ENCODE results near the gene ADGRG7.
A peak's percentile ranks its signal among the peaks of the same experiment; 100 is the strongest.

Gene ADGRG7

GRCh38 chr3:100600181-100601042 lies 9.0 kb upstream of the ADGRG7 start:
- no peak for DNase-seq

DNA sequence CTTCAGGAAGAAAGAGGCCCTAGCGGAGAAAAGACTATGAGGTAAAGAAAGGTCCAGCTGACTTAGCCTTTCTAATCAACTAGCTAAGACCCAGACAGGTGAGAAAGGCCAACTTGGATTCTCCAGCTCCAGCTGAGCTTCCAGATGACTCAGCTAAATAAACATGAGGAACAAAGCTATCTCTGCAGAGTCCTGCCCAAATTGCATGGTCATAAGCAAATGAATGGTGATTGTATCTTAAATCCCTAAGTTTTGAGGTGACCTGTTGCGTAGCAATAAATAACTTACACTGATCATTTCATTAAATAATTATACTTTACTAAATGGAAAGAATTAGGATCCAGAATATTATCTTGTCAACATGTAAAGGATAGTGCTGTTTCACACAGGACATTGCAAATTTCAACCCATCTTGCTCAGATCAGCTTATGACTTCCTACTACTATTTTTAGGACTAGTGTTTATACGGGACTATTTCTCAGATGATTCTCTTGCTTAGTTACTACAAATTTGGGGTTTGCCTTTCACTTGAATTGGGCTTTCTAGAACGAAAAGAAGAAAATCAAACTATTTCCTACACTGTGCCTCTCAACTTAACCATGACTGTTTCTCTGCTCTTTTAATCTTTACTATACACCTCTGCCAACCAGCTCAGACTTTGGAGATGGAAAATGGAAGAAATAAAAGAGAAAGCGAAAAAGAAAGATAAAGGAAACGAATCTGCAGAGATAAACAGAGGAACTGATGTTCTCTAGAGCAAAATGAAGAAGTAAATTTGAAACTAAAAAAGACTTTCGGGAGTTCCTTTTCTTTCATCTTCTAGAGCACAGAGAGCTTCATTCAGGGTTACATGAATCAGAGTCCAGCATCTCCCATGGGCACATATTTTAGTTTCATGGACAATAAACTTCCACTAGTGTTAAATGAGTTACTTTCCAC lies 6.6 kb upstream of the ADGRG7 start:
- peak; percentile 33 to 56 for DNase-seq

DNA sequence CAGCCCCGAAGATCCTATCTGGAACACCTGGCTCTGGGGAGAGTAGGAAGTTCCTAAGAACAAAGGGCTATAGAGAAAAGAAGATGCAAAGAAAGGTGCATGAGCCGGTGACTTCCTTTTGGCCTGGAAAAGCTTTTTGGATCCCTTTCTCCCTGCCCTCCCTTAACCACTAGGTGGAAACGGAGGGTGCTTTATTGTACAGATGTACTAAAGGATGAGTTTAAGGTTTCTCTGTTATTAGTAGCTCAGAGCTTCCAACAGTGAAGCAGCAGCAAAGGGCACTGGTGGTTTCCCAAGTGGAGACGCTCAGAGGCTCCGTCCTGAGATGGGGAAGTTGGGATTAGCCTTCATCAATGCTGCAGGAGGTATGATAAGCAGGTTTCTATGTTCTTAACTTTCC lies 5.9 kb upstream of the ADGRG7 start:
- DNase-seq = peak; percentile 65 to 70

DNA sequence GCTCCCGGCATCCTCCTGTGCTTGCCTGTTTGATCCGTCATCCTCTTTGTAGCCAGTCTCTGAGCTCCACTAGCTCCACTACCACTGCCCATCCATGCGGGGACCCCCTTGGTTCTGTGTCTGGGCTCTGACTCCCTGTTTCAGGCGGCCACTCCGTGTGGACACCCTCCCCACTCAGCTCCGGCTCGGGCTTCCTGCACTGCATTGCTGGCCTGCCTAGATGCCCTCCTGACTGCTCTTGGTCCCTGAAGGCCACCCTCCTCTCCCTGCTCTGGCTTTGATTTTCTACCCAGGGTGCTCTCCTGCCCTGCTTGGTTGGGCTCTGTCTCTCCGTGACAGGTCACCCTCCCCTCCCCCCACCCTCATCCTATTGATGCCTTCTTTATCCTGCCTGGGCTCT lies 4.0 kb upstream of the ADGRG7 start:
- no peak for DNase-seq

GRCh38 chr3:100606894-100607512 lies 2.4 kb upstream of the ADGRG7 start:
- DNase-seq = no peak

- DNase-seq = no peak
Measured at GRCh38 chr3:100609963-100610362, 562 bp downstream of the ADGRG7 start.

DNA sequence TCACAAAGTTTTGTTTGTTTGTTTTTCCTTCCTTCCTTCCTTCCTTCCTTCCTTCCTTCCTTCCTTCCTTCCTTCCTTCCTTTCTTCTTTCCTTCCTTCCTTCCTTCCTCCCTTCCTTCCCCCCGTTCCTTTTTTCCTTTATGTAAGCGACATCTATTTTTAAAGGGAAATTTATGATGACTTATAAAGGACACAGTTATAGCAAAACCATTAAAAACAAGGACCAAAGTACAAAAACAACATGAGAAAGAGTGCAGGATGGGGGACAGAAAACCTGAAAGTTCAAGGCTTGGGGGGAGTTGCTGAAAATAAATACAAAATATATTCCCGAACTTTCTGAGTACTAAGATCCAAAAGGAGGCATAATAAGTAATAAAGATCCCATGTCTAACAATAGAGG lies 1.8 kb downstream of the ADGRG7 start:
- DNase-seq = no peak

DNA sequence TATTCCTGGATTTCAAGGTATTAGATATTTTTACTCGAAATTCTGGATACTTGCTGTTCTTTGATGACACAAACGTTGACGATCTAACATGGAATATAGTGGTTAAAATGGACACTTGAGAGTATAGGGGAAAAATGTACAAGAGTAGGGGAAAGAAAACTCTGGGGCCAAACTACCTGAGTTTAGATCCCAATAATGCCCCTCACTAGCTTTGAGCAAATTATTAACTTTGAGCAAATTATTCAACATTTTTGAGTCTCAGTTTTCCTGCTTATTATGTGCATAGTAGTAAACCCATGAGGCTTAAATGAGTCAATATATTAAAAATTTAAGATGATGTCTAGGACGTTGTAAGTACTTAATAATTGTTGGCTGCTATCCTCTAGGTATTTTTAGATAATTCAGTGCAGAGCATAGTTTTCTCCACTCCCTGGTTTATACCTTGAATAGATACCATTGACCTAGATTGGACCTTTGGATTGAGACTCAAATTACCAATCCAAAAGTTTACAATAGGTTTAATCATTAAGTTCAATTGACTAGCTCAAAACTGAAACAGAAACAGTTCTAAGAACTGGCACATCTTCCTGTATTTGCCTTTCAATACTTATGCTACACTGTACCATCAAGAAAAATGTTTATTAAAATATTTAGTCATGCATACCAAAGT lies 4.5 kb downstream of the ADGRG7 start:
- DNase-seq = no peak

GRCh38 chr3:100614941-100615340 lies 5.5 kb downstream of the ADGRG7 start:
- DNase-seq = no peak

DNA sequence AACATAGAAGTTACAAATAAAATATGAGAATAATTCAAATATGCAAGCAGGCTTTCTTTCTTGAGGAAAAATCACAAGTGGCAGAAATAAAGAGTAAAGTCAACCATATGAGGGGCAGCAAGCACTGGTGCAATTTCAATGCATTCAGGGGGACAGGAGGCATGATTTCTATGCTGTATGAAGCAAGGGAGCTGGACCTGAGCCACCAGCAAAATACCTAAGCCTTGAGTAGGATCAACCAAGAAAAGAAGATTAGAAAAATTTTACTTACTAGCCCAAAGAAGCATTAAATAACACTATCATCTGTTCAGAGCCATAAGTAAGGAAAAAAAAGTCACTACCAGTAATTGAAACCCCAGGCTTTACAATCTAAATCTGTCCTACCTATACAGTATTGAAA lies 6.3 kb downstream of the ADGRG7 start:
- DNase-seq = no peak

DNA sequence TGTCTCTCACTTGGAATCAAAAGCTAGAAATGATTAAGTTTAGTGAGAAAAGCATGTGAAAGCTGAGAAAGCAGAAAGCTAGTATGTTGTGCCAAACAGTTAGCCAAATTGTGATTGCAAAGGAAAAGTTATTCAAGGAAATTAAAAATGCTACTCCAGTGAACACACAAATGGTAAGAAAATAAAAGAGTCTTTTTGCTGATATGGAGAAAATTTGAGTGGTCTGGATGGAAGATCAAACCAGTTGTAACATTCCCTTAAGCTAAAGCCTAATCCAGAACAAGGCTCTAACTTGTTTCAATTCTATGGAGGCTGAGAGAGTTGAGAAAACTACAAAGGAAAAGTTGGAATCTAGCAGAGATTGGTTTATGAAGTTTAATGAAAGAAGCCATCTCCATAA lies 11.8 kb downstream of the ADGRG7 start:
- no peak for DNase-seq

- no peak for DNase-seq
Measured at GRCh38 chr3:100627491-100627890, 18.1 kb downstream of the ADGRG7 start.

- DNase-seq = no peak
Measured at GRCh38 chr3:100629421-100630127, 20.2 kb downstream of the ADGRG7 start.

GRCh38 chr3:100630664-100631063 lies 21.3 kb downstream of the ADGRG7 start:
- no peak for DNase-seq

- no peak for DNase-seq
Measured at GRCh38 chr3:100631236-100631635, 21.8 kb downstream of the ADGRG7 start.

GRCh38 chr3:100634493-100635272 lies 25.3 kb downstream of the ADGRG7 start:
- peak; percentile 36 to 38 for DNase-seq

DNA sequence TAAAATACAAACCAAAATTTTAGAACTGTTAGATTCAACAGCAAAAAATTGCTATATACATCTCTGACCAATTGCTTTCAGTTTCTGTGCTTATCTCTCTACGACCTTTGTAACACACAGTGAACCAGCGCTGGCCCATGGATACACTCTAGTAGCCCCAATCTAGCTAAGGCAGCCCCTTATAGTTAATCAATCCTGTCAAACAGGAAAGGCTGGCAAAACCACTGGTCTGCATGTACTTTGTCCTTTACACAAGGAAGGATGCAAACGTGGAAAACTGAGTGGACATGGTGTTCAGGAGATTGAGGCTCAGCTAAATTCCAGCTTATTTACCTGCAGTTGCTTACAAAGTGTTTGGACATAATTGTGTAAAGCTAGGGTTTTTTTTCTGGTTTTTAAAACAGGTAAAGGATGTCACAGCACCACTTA lies 25.9 kb downstream of the ADGRG7 start:
- no peak for DNase-seq

DNA sequence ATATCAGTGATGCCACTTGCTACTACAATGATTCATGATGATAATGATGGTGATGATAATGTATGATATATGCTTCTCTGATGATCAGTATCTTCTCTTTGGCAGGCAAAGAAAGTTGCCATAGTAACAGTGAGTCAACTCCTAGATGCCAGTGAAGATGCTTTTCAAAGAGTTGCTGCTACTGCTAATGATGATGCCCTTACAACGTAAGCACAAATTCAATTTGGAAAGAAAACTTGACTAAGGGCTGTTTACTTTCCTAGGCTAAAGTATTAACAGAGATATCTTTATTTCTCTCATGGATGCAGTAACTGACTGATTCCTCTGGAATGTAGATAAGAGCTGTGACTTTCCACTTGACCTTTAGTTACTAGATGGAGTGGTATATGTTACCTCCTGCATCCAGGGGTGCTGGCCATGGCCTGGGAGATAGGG lies 27.8 kb downstream of the ADGRG7 start:
- no peak for DNase-seq

GRCh38 chr3:100640633-100641032 lies 31.2 kb downstream of the ADGRG7 start:
- DNase-seq = no peak

- peak; percentile 24 to 29 for DNase-seq
Measured at GRCh38 chr3:100641471-100642032, 32.2 kb downstream of the ADGRG7 start.

GRCh38 chr3:100645913-100646312 lies 36.5 kb downstream of the ADGRG7 start:
- DNase-seq = no peak
